D721Med (cell line): ENCODE data around the gene FAM43B.

Experiments
- DNase-seq: peaks from one replicate; pipeline ENCODE4 v3.0.0; 2011; ENCODE audit warnings: low spot score; ENCODE audit not compliant: insufficient read length
- FAIRE-seq: peaks from 2 replicates; lab custom pipeline; 2011; peaks lifted over from hg19 to GRCh38; lab: Jason Lieb, UNC
- CTCF ChIP-seq: IDR thresholded peaks from 2 replicates; pipeline ENCODE4 v1.5.1; 2012; ENCODE audit warnings: mild to moderate bottlenecking, control low read depth; ENCODE audit not compliant: insufficient read depth; ENCODE audit errors: missing control alignments

FAM43B gene

GRCh38 chr1:20555025-20555757 is 2.8 kb downstream of the FAM43B start:
- no peak for FAIRE-seq
- no peak for TF ChIP-seq CTCF
- DNase-seq = no peak

- FAIRE-seq (no peak), DNase-seq (no peak)
- no peak for TF ChIP-seq CTCF
Observed at GRCh38 chr1:20555758-20556120, 3.4 kb downstream of the FAM43B start.

- TF ChIP-seq CTCF = no peak
- FAIRE-seq (no peak), DNase-seq (no peak)
Observed at GRCh38 chr1:20558191-20558590, 5.8 kb downstream of the FAM43B start.

- TF ChIP-seq CTCF = no peak
- FAIRE-seq (no peak), DNase-seq (no peak)
Observed at GRCh38 chr1:20560966-20561365, 8.6 kb downstream of the FAM43B start.

- no peak for FAIRE-seq
- TF ChIP-seq CTCF = no peak
- no peak for DNase-seq
Observed at GRCh38 chr1:20565234-20565633, 12.9 kb downstream of the FAM43B start.

- FAIRE-seq = no peak
- DNase-seq = no peak
- TF ChIP-seq CTCF = no peak
Observed at GRCh38 chr1:20569523-20570098, 17.2 kb downstream of the FAM43B start.

GRCh38 chr1:20571427-20571826 is 19.1 kb downstream of the FAM43B start:
- FAIRE-seq (no peak), DNase-seq (no peak)
- TF ChIP-seq CTCF = no peak
